Endometrial microvascular endothelial cells (primary cell): Measurements from ENCODE around the gene CAPN5. TPM values are rescaled to one million over a fixed set of nuclear protein-coding genes. Genes with fewer than 3 reads are reported as not detected.
"Not testable (repeated sequence)": the region's sequence is repeated elsewhere in the genome, so short reads cannot be mapped to it uniquely, and the experiment has no call there.

Experiments
- in situ Hi-C: cut with HindIII; loops from 2 replicates; pipeline ENCODE4 v1.10.0; 2017; ENCODE audit warnings: low sequenced_read_pairs, low pct_unique_long_range_greater_than_20kb; ENCODE audit errors: inconsistent ontology term
- total RNA-seq: library from RNA; depleted of rRNA; stranded (reverse); fragments of >200 nt; gene quantifications from one replicate; pipeline ENCODE4 v1.2.3, GENCODE V29; 2015; ENCODE audit errors: inconsistent ontology term

Gene CAPN5
- total RNA-seq, 1 donor from 2014 or later = 3.5 TPM

DNA sequence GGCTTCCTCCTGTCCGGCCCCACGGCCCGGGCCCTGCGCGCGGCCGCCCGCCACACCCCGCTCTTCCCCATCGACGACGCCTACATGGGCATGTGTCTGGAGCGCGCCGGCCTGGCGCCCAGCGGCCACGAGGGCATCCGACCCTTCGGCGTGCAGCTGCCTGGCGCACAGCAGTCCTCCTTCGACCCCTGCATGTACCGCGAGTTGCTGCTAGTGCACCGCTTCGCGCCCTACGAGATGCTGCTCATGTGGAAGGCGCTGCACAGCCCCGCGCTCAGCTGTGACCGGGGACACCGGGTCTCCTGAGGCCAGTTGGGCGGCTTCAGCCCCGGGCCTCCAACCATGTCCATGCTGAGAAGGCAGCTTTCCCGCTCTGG, 26.4 kb upstream of the CAPN5 start:
- in situ Hi-C loops = no loop called here

DNA sequence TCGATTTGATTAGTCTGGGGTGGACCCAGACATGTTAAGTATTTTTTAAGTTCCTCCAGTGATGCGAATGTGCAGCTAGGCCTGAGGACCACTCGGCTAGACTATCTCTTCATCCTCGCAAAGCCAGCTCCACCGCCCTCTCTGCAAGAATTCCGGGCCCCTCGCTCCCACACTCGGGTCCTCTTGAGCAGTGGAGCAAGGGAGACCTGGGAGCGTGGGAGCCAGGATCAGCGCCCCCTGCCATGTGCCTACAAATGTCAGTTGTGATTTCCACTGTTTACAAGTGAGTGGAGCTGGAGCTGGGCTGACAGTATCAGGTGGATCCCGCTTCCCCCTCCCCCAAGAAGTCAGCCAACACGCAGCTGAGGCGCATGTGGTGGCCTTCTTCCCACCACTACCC, 25.9 kb upstream of the CAPN5 start:
- in situ Hi-C loops = no loop called here

DNA sequence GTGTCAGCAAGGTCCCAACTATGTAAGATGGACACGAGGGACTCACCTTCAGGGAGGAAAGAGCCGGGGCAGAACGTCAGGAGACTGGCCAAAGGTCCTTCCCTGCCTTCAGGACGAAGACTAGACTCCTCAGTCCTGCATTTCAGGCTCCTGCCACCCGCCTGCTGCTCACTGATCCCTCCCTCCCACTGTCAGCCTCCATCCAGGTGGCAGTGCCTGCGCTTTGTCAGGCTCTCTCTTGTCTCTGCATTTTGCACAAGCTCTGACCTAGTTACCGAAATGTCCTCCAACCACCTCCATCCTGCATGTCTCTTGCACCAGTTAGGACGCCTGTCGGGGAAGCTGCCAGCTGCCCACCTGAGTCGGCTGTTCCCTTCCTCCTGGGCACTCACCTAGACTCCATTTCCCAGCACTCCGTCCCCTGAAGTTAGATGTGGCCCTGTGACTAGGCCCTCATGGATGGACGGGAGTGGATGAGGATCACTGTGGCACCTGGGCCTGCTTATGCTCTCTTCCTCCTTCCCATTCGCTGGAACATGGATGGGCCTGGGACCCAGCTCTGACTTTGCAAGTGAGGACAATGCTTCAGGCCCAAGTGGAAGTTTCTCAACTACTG, 24.6 kb upstream of the CAPN5 start:
- in situ Hi-C loops = no loop called here

DNA sequence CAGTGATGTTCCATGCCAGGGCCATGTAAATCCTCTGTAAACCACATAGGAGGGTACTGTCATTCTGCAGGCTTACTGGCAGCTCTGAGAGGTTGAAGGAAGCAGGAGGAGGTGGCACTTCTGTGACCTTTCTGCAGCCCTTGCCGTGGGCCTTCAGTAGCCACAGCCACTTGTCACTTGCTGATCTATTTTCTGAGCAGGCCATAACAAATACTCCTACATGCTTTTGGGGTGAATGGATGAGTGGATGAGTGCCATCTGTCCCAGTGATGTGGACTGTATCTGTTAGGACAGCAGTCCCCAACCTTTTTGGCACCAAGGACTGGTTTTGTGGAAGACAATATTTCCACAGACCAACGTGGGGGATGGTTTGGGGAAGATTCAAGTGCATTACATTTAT, 22.4 kb upstream of the CAPN5 start:
- in situ Hi-C loops = no loop called here

DNA sequence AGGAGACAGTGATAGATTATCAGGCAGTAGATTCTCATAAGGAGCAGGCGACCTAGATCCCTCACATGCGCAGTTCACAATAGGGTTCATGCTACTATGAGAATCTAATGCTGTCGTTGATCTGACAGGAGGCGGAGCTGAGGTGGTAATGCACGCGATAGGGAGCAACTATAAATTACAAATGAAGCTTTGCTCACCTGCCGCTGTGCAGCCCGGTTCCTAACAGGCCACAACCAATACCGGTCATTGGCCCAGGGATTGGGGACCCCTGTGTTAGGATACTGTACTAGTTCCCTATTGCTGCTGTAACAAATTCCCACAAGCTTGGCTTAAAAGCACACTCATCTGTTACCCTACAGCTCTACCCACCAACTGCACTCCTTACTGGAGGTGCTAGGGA, 21.9 kb upstream of the CAPN5 start:
- in situ Hi-C loops = no loop called here

DNA sequence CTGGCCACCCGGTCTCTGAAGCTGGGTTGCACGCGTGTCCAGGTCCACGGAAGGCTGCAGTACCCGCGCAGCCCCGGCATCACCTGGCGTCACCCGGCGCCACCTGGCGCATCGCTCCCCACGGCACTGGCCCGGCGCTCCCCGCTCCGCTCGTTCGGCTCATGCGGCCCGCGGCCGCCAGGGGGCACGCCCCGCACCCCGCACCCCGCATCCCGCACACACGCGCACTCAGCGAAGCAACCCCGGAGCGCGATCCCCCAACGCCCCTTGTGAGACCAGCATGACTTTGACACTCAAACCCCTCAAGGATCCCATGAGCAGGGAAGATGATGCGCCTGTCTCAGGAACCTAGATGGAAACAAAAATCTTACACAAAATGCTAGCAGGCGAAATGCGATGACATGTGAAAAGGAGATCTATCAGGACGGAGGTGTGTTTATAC, 20.7 kb upstream of the CAPN5 start:
- in situ Hi-C loops = no loop called here

DNA sequence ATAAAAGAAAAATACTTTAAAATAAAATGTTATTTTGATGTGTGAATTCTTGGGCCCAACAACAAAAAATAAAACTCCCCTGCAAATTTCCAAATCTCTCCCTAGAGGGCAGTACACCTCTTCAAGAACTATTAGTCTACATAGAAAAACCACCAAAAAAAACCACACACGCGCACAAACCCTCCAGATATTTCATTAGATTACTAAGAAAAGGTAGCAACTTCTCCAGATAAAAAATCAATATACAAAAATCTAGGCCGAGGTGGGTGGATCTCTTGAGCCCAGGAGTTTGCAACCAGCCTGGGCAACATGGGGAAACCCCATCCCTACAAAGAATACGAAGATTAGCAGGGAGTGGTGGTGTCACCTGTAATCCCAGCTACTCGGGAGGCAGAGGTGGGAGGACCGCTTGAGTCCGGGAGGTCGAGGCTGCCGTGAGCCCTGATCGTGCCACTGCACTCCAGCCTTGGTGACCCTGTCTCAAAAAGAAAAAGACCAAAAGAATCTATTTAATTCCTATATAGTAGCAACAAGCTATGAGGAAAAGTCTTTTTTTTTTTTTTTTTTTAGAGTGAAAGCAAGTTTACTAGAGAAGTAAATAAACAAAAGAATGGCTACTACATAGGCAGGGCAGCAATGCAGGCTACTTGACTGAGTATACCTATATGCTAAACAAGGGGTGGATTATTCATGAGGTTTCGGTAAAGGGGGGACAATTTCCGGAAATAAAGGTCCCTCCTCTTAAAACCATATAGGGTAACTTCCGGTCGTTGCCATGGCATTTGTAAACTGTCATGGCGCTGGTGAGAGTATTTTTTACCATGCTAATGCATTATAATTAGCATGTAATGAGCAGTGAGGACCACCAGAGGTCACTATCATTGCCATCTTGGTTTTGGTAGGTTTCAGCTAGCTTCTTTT, 19.5 kb upstream of the CAPN5 start:
- in situ Hi-C loops = no loop called here

DNA sequence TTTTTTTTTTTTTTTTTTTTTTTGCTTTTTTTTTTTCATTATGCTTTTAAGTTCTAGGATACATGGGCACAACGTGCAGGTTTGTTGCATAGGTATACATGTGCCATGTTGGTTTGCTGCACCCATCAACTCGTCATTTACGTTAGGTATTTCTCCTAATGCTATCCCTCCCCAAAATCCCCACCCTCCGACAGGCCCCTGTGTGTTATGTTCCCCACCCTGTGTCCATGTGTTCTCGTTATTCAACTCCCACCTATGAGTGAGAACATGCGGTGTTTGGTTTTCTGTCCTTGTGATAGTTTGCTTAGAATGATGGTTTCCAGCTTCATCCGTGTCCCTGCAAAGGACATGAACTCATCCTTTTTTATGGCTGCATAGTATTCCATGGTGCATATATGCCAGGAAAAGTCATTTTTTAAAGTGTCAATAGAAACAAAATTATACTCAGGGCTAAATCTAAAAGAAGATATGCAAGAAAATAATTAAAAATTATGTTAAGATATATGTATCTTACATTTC, 18.8 kb upstream of the CAPN5 start:
- in situ Hi-C loops = not testable (repeated sequence)

DNA sequence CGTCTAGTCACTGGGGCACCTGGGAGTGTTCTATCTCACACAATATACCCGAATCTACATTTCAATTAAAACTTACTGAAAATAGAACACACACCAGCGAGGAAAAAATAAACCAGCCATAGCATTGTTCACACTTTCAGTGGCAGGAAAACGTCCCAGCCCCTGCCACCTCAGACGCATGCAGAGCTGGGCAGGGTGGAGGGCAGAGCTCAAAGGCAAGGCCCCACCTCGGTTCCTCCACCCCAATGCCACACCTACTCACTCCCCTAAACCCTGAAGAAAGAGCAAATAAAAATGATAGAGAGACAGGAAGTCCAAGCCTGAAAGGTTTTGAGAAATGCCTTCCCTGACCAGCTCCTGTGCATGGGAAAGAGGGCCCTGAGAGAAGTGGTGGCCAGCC, 17.7 kb upstream of the CAPN5 start:
- in situ Hi-C loops = no loop called here

DNA sequence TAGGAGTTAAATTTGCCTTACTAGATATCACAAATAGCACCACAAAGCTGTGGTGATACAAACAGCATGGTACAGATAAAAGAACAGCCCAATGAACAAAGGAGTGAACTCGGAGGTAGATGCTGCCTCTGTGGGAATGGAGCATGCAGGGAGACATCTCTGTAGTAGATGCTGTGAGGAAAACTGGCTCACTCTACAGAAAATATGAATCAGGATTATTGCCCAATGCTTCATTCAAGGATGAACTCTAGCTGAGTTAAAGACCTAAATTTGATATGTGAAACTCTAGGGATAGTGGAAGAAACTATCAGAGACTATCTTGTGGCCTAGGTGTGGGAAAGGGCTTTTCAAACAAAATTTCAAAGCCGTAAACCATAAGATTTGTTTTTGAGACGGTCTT, 15.3 kb upstream of the CAPN5 start:
- in situ Hi-C loops = no loop called here

DNA sequence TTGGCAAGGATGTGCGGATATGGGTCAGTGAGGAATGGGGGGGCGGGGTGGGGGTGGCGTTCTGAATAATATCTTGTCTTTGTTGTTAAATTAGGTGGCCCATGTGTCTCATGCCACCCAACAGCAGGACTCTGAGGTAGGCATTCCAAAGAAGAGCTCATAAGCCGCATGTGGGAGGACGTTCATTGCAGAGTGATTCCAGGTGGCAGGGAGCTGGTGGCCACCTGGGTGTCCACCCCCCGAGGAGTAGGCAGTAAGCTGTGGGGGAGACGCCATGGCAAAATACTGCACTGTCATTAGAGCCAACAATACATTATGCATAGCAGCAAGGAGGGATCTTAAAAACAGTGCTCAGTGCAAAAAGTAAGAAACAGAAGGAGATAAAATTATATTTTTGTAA, 14.3 kb upstream of the CAPN5 start:
- in situ Hi-C loops = no loop called here

DNA sequence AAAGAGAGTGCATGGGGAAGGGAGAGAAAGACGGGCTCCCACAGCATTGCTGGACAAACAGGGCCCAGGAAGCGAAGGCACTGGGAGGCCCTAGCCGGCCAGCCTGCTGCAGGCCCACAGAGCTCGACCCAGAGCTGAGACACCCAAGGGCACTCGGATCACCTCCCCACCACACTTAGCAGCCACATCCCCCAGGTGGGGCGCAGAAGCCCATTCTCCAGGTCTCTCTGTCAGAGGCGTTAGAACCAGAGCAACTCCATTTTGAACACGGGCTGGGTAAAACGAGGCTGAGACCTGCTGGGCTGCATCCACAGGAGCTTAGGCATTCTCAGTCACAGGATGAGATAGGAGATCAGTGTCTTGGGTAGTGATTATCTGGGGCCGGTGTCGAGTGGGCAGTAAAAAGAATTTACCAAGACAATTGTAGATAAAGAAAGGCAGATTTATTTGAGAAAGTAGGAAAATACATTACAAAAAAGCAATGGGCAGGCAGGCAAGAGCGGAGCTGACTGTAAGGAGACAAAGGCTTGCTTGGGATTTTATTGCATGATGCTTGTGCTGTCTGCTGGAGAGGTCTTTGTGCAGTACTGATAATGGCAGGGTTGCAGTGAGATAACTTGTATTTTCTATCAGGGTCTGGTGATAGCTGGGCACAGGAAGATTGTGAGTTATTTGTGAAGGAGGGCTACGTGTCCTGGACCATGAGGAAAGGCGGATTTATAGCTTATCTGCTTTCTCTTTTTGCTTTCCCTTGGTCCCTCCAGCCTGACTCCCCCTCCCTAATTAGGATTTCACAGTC, 13.4 kb upstream of the CAPN5 start:
- in situ Hi-C loops = no loop called here

DNA sequence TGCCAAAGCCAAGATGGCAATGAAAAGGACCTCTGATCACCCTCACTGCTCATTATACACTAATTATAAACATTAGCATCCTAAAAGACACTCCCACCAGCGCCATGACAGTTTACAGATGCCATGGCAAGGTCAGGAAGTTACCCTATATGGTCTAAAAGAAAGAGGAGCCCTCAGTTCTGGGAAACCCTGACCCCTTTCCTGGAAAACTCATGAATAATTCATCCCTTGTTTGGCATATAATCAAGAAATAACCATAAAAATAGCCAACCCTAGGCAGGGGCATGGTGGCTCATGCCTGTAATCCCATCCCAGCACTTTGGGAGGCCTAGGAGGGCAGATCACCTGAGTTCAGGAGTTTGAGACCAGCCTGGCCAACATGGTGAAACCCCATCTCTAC, 12.7 kb upstream of the CAPN5 start:
- in situ Hi-C loops = no loop called here

DNA sequence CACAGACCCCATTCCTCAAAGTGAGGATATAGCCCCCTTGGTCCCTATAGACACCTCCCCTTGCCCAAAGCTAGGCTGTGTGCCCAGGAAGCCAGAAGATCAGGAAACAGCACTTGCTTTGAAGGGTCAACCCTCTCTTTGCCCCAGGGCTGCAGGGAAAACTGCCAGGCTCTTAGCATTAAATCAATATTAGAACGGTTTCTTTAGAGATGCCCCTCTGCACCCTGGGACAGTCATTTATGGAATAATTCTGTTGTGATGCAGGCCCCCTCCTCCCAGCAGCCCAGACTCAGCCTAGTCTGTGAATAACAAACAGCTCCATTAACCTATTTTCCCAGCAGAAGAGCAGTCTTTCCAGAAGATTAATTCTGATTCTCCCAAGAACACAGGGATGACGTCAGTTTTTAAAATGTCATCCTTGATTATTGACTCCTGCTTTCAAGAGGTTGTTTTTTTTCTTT, 11.6 kb upstream of the CAPN5 start:
- in situ Hi-C loops = no loop called here

DNA sequence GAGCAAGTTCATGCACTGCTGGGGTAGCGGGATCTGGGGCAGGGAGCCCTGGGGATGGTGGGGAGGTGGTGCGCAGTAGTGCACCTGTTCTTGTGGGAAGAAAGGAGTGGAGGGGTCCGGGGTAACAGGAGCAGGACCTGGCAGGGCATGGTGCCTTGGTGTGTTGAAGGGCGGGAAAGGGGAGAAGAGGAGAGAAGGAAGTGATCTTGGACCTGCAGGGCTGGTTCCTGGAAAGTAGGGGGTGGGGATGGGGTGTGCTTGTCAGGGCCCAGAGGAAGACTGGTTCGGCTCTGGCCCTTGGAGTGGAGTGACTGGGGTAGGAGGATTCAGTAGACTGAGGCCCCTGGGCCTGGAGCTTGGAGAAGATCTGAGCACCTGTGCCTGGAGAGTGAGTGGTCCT, 10.9 kb upstream of the CAPN5 start:
- in situ Hi-C loops = no loop called here

DNA sequence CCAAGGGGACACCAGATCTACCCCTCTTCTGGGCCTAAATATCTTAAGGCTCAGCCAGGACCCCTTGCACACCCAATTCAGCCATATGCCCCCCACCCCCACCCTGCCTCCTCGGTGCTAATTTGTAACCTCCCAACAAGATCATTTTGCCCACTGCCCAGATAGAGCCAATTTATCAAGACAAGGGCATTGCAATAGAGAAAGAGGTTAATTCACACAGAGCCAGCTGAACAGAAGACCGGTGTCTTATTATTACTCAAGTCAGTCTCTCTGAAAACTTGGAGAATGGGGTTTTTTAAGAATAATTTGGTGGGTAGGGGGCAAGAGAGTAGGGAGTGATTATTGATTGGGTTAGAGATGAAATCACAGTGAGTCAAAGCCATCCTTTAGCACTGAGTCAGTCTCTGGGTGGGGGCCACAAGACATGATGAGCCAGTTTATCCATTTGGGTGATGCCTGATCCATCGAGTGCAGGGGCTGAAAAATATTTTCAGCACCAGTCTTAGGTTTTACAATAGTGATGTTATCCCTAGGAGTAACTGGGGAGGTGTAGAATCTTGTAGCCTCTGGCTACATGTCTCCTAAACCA, 9.9 kb upstream of the CAPN5 start:
- in situ Hi-C loops = no loop called here

DNA sequence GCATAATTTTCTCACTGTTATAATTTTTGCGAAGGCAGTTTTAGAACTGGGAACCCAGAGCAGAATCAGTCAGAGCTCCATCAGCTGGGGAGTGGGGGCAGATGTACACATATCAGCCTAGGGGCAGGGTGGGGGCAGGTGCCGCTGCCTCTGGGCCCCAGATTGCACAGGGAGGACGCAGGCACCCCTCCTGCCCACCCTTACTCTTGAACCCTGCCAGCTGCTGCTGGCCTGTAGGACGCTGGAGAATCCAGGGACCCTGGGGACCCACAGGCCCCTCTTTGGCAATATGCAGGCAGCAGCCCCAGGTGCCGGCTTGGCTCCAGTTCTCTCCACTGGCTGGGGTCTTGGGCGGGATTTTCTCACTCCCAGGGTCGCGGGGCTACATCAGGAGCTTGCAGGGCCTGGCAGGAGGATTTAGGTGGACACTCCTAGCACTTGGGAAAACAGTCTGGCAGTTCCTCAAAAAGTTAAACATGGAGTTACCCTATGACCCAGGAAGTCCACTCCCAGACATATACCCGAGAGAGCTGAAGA, 8.8 kb upstream of the CAPN5 start:
- in situ Hi-C loops = no loop called here

DNA sequence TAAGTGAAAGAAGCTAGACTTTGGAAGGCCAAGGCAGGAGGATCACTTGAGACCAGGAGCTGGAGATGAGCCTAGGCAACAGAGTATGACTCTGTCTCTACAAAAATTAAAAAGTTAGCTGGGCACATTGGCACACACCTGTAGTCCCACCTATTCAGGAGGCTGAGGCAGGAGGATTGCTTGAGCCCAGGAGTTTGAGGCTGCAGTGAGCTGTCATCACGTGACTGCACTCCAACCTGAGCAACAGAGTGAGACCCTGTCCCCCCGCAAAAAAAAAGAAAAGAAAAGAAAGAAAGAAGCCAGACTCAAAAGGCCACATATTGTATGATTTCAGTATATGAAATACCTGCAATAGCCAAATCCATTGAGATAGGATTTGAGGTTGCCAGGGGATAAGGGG, 7.9 kb upstream of the CAPN5 start:
- in situ Hi-C loops = no loop called here

DNA sequence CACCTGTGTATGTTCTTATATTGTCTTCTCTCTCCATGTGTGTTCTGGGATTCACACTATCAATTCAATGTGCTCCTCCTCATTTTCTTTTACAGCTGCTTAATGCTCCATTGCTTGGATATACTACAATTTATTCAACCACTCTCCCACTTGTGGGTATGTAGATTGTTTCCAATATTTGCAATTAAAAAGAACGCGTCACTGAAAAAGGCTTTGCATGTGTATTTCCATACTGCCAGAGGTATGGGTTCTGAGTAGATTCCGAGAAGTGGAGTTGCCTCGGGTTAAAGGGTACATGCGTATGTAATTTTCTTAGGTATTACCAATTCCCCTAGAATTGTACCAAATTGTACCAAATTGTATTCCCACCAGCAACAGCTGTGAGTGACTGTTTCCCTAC, 7.0 kb upstream of the CAPN5 start:
- in situ Hi-C loops = no loop called here
